ENCODE measurements around the gene HNRNPL. TPM values are rescaled to one million over a fixed set of nuclear protein-coding genes. Genes with fewer than 3 reads are reported as not detected.
"Not testable (repeated sequence)": the region's sequence is repeated elsewhere in the genome, so short reads cannot be mapped to it uniquely, and the experiment has no call there.

Gene HNRNPL
- total RNA-seq, 1 experiment from 2014 or later, result 443 TPM

DNA sequence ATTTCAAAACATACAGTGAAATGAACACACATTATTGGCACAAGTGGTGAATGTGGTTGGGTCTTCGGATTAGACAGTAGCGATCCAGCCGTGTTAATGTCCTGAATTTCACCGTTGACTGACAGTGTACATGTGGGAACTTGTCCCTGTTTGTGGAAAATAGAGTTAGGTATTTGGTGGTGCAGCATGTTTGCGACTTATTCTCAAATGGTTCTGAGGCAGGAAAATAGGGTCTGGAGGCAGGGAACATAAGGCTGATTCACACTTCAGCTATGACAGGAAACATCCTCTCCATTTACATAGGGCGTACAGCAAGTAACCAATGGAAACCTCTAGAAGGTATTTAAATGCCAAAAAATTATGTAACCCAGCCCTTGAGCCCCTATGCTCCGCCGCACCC, 56.6 kb downstream of the HNRNPL start:
- intact Hi-C loops (cut with micrococcal nuclease; ENCODE audit: unreplicated experiment), result no loop called here
- no peaks in the 10 kb centered on the region for H3K36me3 ChIP-seq (ENCODE audit: control insufficient read depth, insufficient read depth, low read length)
- 0 out of 2 replicates have a peak, but pooled peaks cover 6% of the 10 kb centered on the region for H3K4me1 ChIP-seq
- H3K4me3 ChIP-seq (ENCODE audit: low read depth, low read length), result no peak overlapping the region
- no peak overlapping the region for H3K4me3 Mint-ChIP-seq (ENCODE audit: unreplicated experiment)
- H3K27me3 Mint-ChIP-seq (ENCODE audit: insufficient read depth, unreplicated experiment), result no peaks in the 10 kb centered on the region
- H3K9me3 Mint-ChIP-seq (ENCODE audit: unreplicated experiment), result no peaks in the 10 kb centered on the region
- H3K4me1 Mint-ChIP-seq (ENCODE audit: low read depth, unreplicated experiment), result no peaks in the 10 kb centered on the region
- no peak for DNase-seq
- no peak overlapping the region for H3K27ac Mint-ChIP-seq (ENCODE audit: unreplicated experiment)
- CTCF ChIA-PET, result no interaction called here
- H3K27me3 ChIP-seq (replicated peaks; ENCODE audit: control insufficient read depth, insufficient read depth, low read length), result no peaks in the 10 kb centered on the region
- no peaks in the 10 kb centered on the region for H3K9me3 ChIP-seq
- BruUV-seq (replicated peaks), result no TSS peak
- TF ChIP-seq, protein P1, sequence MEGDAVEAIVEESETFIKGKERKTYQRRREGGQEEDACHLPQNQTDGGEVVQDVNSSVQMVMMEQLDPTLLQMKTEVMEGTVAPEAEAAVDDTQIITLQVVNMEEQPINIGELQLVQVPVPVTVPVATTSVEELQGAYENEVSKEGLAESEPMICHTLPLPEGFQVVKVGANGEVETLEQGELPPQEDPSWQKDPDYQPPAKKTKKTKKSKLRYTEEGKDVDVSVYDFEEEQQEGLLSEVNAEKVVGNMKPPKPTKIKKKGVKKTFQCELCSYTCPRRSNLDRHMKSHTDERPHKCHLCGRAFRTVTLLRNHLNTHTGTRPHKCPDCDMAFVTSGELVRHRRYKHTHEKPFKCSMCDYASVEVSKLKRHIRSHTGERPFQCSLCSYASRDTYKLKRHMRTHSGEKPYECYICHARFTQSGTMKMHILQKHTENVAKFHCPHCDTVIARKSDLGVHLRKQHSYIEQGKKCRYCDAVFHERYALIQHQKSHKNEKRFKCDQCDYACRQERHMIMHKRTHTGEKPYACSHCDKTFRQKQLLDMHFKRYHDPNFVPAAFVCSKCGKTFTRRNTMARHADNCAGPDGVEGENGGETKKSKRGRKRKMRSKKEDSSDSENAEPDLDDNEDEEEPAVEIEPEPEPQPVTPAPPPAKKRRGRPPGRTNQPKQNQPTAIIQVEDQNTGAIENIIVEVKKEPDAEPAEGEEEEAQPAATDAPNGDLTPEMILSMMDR (IDR thresholded peaks at IDR 0.05; ENCODE audit: insufficient read depth in 1 of 2, low read depth in 1 of 2, low read length in 1 of 2, severe bottlenecking in 1 of 2, unreplicated experiment in 1 of 2), result no peak
- POLR2A ChIA-PET, result no interaction called here
- H3K36me3 Mint-ChIP-seq (ENCODE audit: insufficient read depth, unreplicated experiment), result peaks cover 4% of the 10 kb centered on the region

DNA sequence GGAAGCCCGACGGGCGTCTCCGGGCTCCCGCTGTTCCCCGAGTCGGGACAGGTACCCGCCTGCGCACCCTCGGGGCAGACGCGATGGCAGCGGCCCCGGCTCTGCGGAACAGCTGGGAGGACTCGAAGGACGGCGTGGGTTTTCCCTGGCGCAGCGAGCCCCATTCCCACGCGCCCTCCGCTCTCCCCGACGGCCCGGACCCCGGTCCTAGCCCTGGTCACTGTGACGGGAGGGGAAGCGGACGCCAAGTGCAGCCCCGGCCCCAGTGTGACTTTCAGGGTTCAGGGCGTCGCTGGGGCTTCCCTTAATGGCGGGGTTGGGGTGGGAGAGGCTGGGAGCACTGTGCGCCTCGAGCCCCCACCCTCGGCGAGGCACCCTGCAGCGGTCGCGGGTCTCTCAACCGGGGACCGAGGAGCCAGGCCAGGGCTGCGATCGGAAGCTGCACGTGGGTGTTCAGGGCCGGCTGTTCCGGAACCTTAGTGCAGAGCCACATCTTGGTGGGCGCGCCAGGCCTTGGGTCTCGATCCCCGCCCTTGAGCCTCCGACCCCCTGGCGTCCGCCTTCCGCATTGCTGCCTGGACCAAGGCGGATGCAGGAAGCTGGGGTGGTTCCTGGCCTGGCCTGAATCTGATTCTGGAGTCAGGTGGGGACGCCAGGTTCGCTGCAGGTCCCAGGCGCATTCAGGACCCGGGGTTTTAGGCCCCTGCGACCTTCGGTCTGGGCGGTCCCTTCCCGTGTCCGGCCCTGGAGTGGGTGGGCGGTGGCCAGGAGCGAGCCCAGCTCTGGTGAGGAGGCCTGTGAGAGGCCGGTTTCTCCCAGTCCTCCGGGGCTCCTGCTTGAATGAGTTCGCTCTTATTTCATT, 57.3 kb downstream of the HNRNPL start:
- Mint-ChIP-seq H3K27me3 (ENCODE audit: insufficient read depth, unreplicated experiment) (no peaks in the 10 kb centered on the region), H3K27ac (ENCODE audit: unreplicated experiment) (no peak overlapping the region), H3K4me3 (ENCODE audit: unreplicated experiment) (no peak overlapping the region), H3K4me1 (ENCODE audit: low read depth, unreplicated experiment) (no peaks in the 10 kb centered on the region), H3K9me3 (ENCODE audit: unreplicated experiment) (no peaks in the 10 kb centered on the region), H3K36me3 (ENCODE audit: insufficient read depth, unreplicated experiment) (peaks cover 4% of the 10 kb centered on the region)
- CTCF ChIA-PET, result interaction anchor here (0.6 kb wide), 1 partner anchor 201 kb away, joined by 3 read pairs; no protein-coding TSS in a partner anchor
- no TSS peak for BruUV-seq (replicated peaks)
- intact Hi-C loops (cut with micrococcal nuclease; ENCODE audit: unreplicated experiment), result no loop called here
- POLR2A ChIA-PET, result no interaction called here
- TF ChIP-seq, protein P1 (IDR thresholded peaks at IDR 0.05; ENCODE audit: insufficient read depth in 1 of 2, low read depth in 1 of 2, low read length in 1 of 2, severe bottlenecking in 1 of 2, unreplicated experiment in 1 of 2), result no peak
- H3K4me3 ChIP-seq (ENCODE audit: low read depth, low read length), result no peak overlapping the region
- no peaks in the 10 kb centered on the region for H3K27me3 ChIP-seq (replicated peaks; ENCODE audit: control insufficient read depth, insufficient read depth, low read length)
- H3K9me3 ChIP-seq, result no peaks in the 10 kb centered on the region
- no peaks in the 10 kb centered on the region for H3K36me3 ChIP-seq (ENCODE audit: control insufficient read depth, insufficient read depth, low read length)
- no peak for DNase-seq
- 0 out of 2 replicates have a peak, but pooled peaks cover 6% of the 10 kb centered on the region for H3K4me1 ChIP-seq

DNA sequence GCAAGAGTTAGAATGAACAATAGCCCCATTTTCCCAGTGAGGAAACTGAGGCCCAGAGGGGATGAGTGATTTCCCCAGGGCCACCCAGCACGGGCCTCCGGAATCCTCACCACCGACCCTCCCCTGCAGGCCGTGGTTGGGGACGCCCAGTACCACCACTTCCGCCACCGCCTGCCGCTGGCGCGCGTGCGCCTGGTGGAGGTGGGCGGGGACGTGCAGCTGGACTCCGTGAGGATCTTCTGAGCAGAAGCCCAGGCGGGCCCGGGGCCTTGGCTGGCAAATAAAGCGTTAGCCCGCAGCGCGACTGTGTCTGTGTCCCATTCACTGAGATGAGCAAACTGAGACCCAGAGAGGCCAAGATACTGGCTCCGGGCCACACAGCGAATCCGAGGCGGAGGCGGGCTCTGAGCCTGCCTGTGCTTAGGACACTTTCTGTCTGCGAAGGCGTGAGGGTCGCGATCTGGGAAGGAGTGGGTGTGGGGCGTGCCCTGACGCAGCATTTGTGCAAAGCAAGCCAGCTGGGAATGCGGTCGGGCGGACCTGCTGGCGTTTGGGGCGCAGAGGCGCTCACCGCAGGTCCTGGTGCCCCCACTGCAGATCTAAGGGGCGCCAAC, 58.2 kb downstream of the HNRNPL start:
- not testable (repeated sequence) for H3K36me3 ChIP-seq (ENCODE audit: control insufficient read depth, insufficient read depth, low read length); H3K4me3 Mint-ChIP-seq (ENCODE audit: unreplicated experiment); H3K36me3 Mint-ChIP-seq (ENCODE audit: insufficient read depth, unreplicated experiment)

DNA sequence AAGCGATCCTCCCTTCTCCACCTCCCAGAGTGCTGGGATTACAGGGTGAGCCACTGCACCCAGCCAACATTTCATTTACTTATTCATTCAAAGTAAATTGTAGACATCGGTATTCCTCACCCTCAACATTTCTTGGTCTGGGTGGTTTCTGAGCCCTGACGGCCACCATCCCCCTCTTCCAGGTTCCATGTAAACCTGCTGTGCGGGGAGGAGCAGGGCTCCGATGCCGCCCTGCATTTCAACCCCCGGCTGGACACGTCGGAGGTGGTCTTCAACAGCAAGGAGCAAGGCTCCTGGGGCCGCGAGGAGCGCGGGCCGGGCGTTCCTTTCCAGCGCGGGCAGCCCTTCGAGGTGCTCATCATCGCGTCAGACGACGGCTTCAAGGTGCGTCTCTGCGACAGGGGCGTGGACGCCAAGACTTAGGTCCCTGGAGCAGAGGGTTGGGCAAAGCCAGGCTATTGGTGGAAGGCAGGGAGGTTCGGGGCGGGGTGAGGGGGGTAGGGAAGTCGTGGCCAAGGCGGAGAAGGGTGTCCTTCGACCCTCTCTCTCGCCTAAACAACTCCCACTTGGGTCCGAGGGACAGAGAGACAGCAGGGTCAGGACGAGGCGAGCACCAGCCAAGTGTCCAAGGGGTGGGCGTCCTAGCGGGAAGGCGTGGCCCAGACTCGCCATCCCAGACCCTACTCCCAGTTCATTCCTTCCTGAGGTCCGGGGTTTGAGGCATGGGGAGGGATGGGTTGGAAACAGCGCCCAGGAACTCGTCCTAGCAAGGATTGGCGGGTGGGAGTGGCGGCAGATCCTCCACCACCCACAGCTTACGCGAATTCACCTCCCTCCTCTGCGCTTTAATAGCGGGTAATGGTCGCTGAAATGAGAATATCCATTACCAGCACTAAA, 59.0 kb downstream of the HNRNPL start:
- H3K9me3 ChIP-seq; DNase-seq; H3K27ac Mint-ChIP-seq (ENCODE audit: unreplicated experiment); H3K27me3 ChIP-seq (replicated peaks; ENCODE audit: control insufficient read depth, insufficient read depth, low read length); H3K27me3 Mint-ChIP-seq (ENCODE audit: insufficient read depth, unreplicated experiment); H3K36me3 ChIP-seq (ENCODE audit: control insufficient read depth, insufficient read depth, low read length); intact Hi-C loops (cut with micrococcal nuclease; ENCODE audit: unreplicated experiment); H3K4me3 Mint-ChIP-seq (ENCODE audit: unreplicated experiment); H3K4me1 Mint-ChIP-seq (ENCODE audit: low read depth, unreplicated experiment); POLR2A ChIA-PET; H3K4me3 ChIP-seq (ENCODE audit: low read depth, low read length); H3K36me3 Mint-ChIP-seq (ENCODE audit: insufficient read depth, unreplicated experiment); BruUV-seq (replicated peaks); CTCF ChIA-PET; H3K4me1 ChIP-seq; H3K9me3 Mint-ChIP-seq (ENCODE audit: unreplicated experiment): not testable (repeated sequence)

More for the DNA sequence above, 58.2 kb downstream of the HNRNPL start:
- H3K4me3 ChIP-seq (ENCODE audit: low read depth, low read length); H3K27ac Mint-ChIP-seq (ENCODE audit: unreplicated experiment); POLR2A ChIA-PET; H3K4me1 Mint-ChIP-seq (ENCODE audit: low read depth, unreplicated experiment); BruUV-seq (replicated peaks); H3K9me3 Mint-ChIP-seq (ENCODE audit: unreplicated experiment); H3K27me3 ChIP-seq (replicated peaks; ENCODE audit: control insufficient read depth, insufficient read depth, low read length); H3K9me3 ChIP-seq; H3K27me3 Mint-ChIP-seq (ENCODE audit: insufficient read depth, unreplicated experiment); H3K4me1 ChIP-seq; DNase-seq; CTCF ChIA-PET; intact Hi-C loops (cut with micrococcal nuclease; ENCODE audit: unreplicated experiment): not testable (repeated sequence)

Data from Caco-2 (cell line).